ENCODE measurements around the gene TMEM63B. TPM values are rescaled to one million over a fixed set of nuclear protein-coding genes. Genes with fewer than 3 reads are reported as not detected.
A peak's percentile ranks its signal among the peaks of the same experiment; 100 is the strongest.

The TMEM63B gene
- total and polyA plus RNA-seq, 9 of the 15 experiments (the other 6 are each of a cell fraction or from before 2014, with no cell fraction given), result 0.14 to 39.4 (median 14.4) TPM

DNA sequence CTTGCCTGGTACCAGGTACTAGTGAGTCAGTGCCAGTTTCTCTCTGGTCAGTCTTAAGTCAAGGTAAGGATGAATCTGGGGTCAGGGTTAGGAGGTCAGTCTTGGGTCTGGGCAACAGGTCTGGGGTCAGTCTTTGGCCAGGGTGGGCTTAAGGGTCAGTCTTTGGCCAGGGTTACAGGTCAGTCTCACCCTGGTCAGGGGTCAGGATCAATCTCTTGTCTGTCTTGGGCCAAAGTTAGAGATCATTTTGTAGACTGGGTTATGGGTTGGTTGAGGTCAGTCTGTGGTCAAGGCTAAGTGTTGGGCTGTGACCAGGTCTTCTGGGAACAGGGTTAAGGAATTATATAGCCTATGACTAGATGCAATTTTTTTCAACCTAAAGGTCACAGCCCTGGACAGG lies 18.5 kb downstream of the TMEM63B start:
- intact Hi-C loops (cut with micrococcal nuclease), result no loop called here

More for the DNA sequence above, 18.5 kb downstream of the TMEM63B start:
- in situ Hi-C loops (cut with MboI), result no loop called here
- H3K27ac ChIP-seq (ENCODE audit: extremely low read depth, low read depth, low read length), result no peak overlapping the region
- no TSS peak for BruUV-seq (replicated peaks)
- no peak overlapping the region for H3K4me2 ChIP-seq (ENCODE audit: insufficient read depth, low read length)
- no peaks in the 10 kb centered on the region; the same call in 1 of the 2 replicates for H4K20me1 ChIP-seq (replicated peaks; ENCODE audit: control insufficient read depth, insufficient read depth, low read length)
- TF ChIP-seq, protein P1, sequence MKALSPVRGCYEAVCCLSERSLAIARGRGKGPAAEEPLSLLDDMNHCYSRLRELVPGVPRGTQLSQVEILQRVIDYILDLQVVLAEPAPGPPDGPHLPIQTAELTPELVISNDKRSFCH (CRISPR knock-in tag; IDR thresholded peaks at IDR 0.05), result no peak
- TF ChIP-seq, protein P1 (tag; IDR thresholded peaks at IDR 0.05), result no peak
- no peak for TF ChIP-seq NR2C2 (CRISPR knock-in tag; IDR thresholded peaks at IDR 0.05)
- no peak for TF ChIP-seq NR2C2 (tag; IDR thresholded peaks at IDR 0.05)
- TF ChIP-seq HDAC6 (IDR thresholded peaks at IDR 0.05; ENCODE audit: low read depth, low read length), result no peak
- TF ChIP-seq GABPB2 (CRISPR knock-in tag; conservative IDR thresholded peaks at IDR 0.05), result no peak
- no peak for TF ChIP-seq SP2 (IDR thresholded peaks at IDR 0.05; ENCODE audit: extremely low read depth, low read depth, low read length, poor library complexity, severe bottlenecking)
- TF ChIP-seq, protein P2, sequence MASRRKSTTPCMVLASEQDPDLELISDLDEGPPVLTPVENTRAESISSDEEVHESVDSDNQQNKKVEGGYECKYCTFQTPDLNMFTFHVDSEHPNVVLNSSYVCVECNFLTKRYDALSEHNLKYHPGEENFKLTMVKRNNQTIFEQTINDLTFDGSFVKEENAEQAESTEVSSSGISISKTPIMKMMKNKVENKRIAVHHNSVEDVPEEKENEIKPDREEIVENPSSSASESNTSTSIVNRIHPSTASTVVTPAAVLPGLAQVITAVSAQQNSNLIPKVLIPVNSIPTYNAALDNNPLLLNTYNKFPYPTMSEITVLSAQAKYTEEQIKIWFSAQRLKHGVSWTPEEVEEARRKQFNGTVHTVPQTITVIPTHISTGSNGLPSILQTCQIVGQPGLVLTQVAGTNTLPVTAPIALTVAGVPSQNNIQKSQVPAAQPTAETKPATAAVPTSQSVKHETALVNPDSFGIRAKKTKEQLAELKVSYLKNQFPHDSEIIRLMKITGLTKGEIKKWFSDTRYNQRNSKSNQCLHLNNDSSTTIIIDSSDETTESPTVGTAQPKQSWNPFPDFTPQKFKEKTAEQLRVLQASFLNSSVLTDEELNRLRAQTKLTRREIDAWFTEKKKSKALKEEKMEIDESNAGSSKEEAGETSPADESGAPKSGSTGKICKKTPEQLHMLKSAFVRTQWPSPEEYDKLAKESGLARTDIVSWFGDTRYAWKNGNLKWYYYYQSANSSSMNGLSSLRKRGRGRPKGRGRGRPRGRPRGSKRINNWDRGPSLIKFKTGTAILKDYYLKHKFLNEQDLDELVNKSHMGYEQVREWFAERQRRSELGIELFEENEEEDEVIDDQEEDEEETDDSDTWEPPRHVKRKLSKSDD (conservative IDR thresholded peaks at IDR 0.05; ENCODE audit: low read length), result no peak
- no peak for TF ChIP-seq DDX20 (tag; IDR thresholded peaks at IDR 0.05; ENCODE audit: low read depth)
- no peak for TF ChIP-seq POLR2A (conservative IDR thresholded peaks at IDR 0.05)
- no peak for TF ChIP-seq MXI1 (IDR thresholded peaks at IDR 0.05; ENCODE audit: low read depth, low read length)
- TF ChIP-seq, protein P3, sequence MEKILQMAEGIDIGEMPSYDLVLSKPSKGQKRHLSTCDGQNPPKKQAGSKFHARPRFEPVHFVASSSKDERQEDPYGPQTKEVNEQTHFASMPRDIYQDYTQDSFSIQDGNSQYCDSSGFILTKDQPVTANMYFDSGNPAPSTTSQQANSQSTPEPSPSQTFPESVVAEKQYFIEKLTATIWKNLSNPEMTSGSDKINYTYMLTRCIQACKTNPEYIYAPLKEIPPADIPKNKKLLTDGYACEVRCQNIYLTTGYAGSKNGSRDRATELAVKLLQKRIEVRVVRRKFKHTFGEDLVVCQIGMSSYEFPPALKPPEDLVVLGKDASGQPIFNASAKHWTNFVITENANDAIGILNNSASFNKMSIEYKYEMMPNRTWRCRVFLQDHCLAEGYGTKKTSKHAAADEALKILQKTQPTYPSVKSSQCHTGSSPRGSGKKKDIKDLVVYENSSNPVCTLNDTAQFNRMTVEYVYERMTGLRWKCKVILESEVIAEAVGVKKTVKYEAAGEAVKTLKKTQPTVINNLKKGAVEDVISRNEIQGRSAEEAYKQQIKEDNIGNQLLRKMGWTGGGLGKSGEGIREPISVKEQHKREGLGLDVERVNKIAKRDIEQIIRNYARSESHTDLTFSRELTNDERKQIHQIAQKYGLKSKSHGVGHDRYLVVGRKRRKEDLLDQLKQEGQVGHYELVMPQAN (IDR thresholded peaks at IDR 0.05; ENCODE audit: borderline replicate concordance), result no peak
- no peak for TF ChIP-seq EWSR1 (IDR thresholded peaks at IDR 0.05; ENCODE audit: borderline replicate concordance, low read depth, partially characterized antibody)
- no peak for TF ChIP-seq CTBP1 (IDR thresholded peaks at IDR 0.05; ENCODE audit: borderline replicate concordance)
- TF ChIP-seq ZNF589 (CRISPR knock-in tag; IDR thresholded peaks at IDR 0.05; ENCODE audit: low read depth), result no peak
- TF ChIP-seq, protein P4, sequence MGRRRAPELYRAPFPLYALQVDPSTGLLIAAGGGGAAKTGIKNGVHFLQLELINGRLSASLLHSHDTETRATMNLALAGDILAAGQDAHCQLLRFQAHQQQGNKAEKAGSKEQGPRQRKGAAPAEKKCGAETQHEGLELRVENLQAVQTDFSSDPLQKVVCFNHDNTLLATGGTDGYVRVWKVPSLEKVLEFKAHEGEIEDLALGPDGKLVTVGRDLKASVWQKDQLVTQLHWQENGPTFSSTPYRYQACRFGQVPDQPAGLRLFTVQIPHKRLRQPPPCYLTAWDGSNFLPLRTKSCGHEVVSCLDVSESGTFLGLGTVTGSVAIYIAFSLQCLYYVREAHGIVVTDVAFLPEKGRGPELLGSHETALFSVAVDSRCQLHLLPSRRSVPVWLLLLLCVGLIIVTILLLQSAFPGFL (CRISPR knock-in tag; IDR thresholded peaks at IDR 0.05), result no peak
- no peak for TF ChIP-seq CBX1 (IDR thresholded peaks at IDR 0.05; ENCODE audit: low read depth)
- TF ChIP-seq CREM (IDR thresholded peaks at IDR 0.05; ENCODE audit: low read depth), result no peak
- no peak for TF ChIP-seq POLR2B (IDR thresholded peaks at IDR 0.05; ENCODE audit: low read depth, partially characterized antibody)
- no peak for FAIRE-seq
- H3K79me2 ChIP-seq (ENCODE audit: control insufficient read depth, insufficient read depth, low read length), result no peaks in the 10 kb centered on the region
- no peaks in the 10 kb centered on the region for H3K4me1 ChIP-seq (replicated peaks in 1 of 2; ENCODE audit: control insufficient read depth in 2 of 2, insufficient read depth in 2 of 2, low read length in 2 of 2)
- no peak for ATAC-seq
- H3K9ac ChIP-seq (ENCODE audit: insufficient read depth in 1 of 2, low read depth in 2 of 2, low read length in 2 of 2), result peak overlapping the region in 1 of 2 experiments; percentile 23; a peak in 1 of 4 replicates
- no peak for DNase-seq (ENCODE audit: extremely low read depth in 1 of 4, low spot score in 3 of 4)
- ChIA-PET CTCF (ENCODE audit: low intra/inter-chr PET ratio) (no interaction called here), POLR2A (no interaction called here)
- no peaks in the 10 kb centered on the region for H3K9me3 ChIP-seq (replicated peaks; ENCODE audit: control insufficient read depth, insufficient read depth, low read depth, low read length)
- H3K4me3 ChIP-seq, result no peak overlapping the region
- peaks cover 86% of the 10 kb centered on the region for H3K36me3 ChIP-seq (ENCODE audit: control insufficient read depth, insufficient read depth, low read length)
- no peaks in the 10 kb centered on the region for H3K9me1 ChIP-seq (ENCODE audit: control insufficient read depth, insufficient read depth, low read length)
- H2AFZ ChIP-seq (ENCODE audit: low read depth, low read length), result no peak overlapping the region
- no peaks in the 10 kb centered on the region for H3K27me3 ChIP-seq (ENCODE audit: control insufficient read depth in 2 of 2, insufficient read depth in 2 of 2, low read length in 2 of 2)
